ENCODE results near the gene GPR180.

The GPR180 gene

GRCh38 chr13:94579063-94579462 is 22.6 kb upstream of the GPR180 start:
- DNase-seq, result no peak
- no peak for ATAC-seq (replicated peaks)
- Mint-ChIP-seq H3K27me3 (no peaks in the 10 kb centered on the region), H3K9me3 (no peaks in the 10 kb centered on the region), H3K27ac (no peak overlapping the region), H3K36me3 (ENCODE audit: insufficient read depth) (peaks cover 85% of the 10 kb centered on the region), H3K4me1 (ENCODE audit: low read depth in 2 of 2) (peaks cover 0 to 1% of the 10 kb centered on the region in 2 donors), H3K4me3 (no peak overlapping the region)

- DNase-seq (no peak), ATAC-seq (replicated peaks) (no peak)
- peaks cover 78% of the 10 kb centered on the region for H3K36me3 Mint-ChIP-seq (ENCODE audit: insufficient read depth)
- H3K9me3 Mint-ChIP-seq, result no peaks in the 10 kb centered on the region
- no peak overlapping the region for H3K4me3 Mint-ChIP-seq
- no peaks in the 10 kb centered on the region for H3K27me3 Mint-ChIP-seq
- H3K4me1 Mint-ChIP-seq (ENCODE audit: low read depth in 2 of 2), result peaks cover 11 to 28% of the 10 kb centered on the region in 2 donors
- no peak overlapping the region for H3K27ac Mint-ChIP-seq
Measured at GRCh38 chr13:94583926-94584325, 17.7 kb upstream of the GPR180 start.

- no peak for ATAC-seq (replicated peaks)
- Mint-ChIP-seq H3K27me3 (no peaks in the 10 kb centered on the region), H3K36me3 (ENCODE audit: insufficient read depth) (peaks cover 81% of the 10 kb centered on the region), H3K27ac (no peak overlapping the region), H3K4me3 (no peak overlapping the region), H3K4me1 (ENCODE audit: low read depth in 2 of 2) (peaks cover 16 to 30% of the 10 kb centered on the region in 2 donors), H3K9me3 (no peaks in the 10 kb centered on the region)
- DNase-seq, result no peak
Measured at GRCh38 chr13:94585543-94586101, 16.0 kb upstream of the GPR180 start.

- no peak overlapping the region for H3K4me3 Mint-ChIP-seq
- H3K4me1 Mint-ChIP-seq (ENCODE audit: low read depth in 2 of 2), result peaks cover 18 to 31% of the 10 kb centered on the region in 2 donors
- ATAC-seq (replicated peaks) (no peak), DNase-seq (no peak)
- H3K9me3 Mint-ChIP-seq, result no peaks in the 10 kb centered on the region
- H3K27me3 Mint-ChIP-seq, result no peaks in the 10 kb centered on the region
- H3K27ac Mint-ChIP-seq, result no peak overlapping the region
- peaks cover 80% of the 10 kb centered on the region for H3K36me3 Mint-ChIP-seq (ENCODE audit: insufficient read depth)
Measured at GRCh38 chr13:94586371-94586770, 15.3 kb upstream of the GPR180 start.

GRCh38 chr13:94588541-94588940 is 13.1 kb upstream of the GPR180 start:
- Mint-ChIP-seq H3K27ac (no peak overlapping the region), H3K9me3 (no peaks in the 10 kb centered on the region), H3K4me1 (ENCODE audit: low read depth in 2 of 2) (peaks cover 18 to 35% of the 10 kb centered on the region in 2 donors), H3K27me3 (no peaks in the 10 kb centered on the region), H3K4me3 (no peak overlapping the region), H3K36me3 (ENCODE audit: insufficient read depth) (peaks cover 66% of the 10 kb centered on the region)
- DNase-seq, result no peak
- ATAC-seq (replicated peaks), result no peak

- Mint-ChIP-seq H3K4me1 (ENCODE audit: low read depth in 2 of 2) (peaks cover 33 to 41% of the 10 kb centered on the region in 2 donors), H3K4me3 (no peak overlapping the region), H3K36me3 (ENCODE audit: insufficient read depth) (peaks cover 50% of the 10 kb centered on the region), H3K27me3 (no peaks in the 10 kb centered on the region), H3K27ac (no peak overlapping the region), H3K9me3 (no peaks in the 10 kb centered on the region)
- DNase-seq (no peak), ATAC-seq (replicated peaks) (no peak)
Measured at GRCh38 chr13:94590744-94591143, 10.9 kb upstream of the GPR180 start.

GRCh38 chr13:94595001-94595949 is 6.4 kb upstream of the GPR180 start:
- Mint-ChIP-seq H3K9me3 (no peaks in the 10 kb centered on the region), H3K4me1 (ENCODE audit: low read depth in 2 of 2) (peaks cover 24 to 29% of the 10 kb centered on the region in 2 donors), H3K4me3 (peak overlapping the region; percentile 90 to 93), H3K36me3 (ENCODE audit: insufficient read depth) (peaks cover 24% of the 10 kb centered on the region), H3K27me3 (no peaks in the 10 kb centered on the region), H3K27ac (peak overlapping the region; percentile 91 to 93)
- DNase-seq (peak in 2 of 3 experiments; percentile 13 to 16), ATAC-seq (replicated peaks) (peak; percentile 55)

- Mint-ChIP-seq H3K27me3 (no peaks in the 10 kb centered on the region), H3K27ac (peak within 1 kb of the TSS; percentile 91 to 93), H3K36me3 (ENCODE audit: insufficient read depth) (peaks cover 21% of the 10 kb centered on the region), H3K4me3 (peak within 1 kb of the TSS; percentile 90 to 93), H3K9me3 (no peaks in the 10 kb centered on the region), H3K4me1 (ENCODE audit: low read depth in 2 of 2) (peaks cover 25 to 31% of the 10 kb centered on the region in 2 donors)
- peak; percentile 77 to 83 (median 79) for DNase-seq
- peak; percentile 96 for ATAC-seq (replicated peaks)
Measured at GRCh38 chr13:94595950-94596574, 5.6 kb upstream of the GPR180 start, which contains the start of gene TGDS. Gene TGDS, minus strand, starts transcription at chr13:94596152. Its CDS starts 16 bp downstream, at chr13:94596136.

GRCh38 chr13:94596575-94596971 is 5.1 kb upstream of the GPR180 start:
- H3K4me3 Mint-ChIP-seq, result peak overlapping the region; percentile 90 to 93
- peaks cover 22% of the 10 kb centered on the region for H3K36me3 Mint-ChIP-seq (ENCODE audit: insufficient read depth)
- H3K27ac Mint-ChIP-seq, result peak overlapping the region; percentile 91 to 93
- no peaks in the 10 kb centered on the region for H3K9me3 Mint-ChIP-seq
- H3K27me3 Mint-ChIP-seq, result no peaks in the 10 kb centered on the region
- ATAC-seq (replicated peaks) (no peak), DNase-seq (no peak)
- H3K4me1 Mint-ChIP-seq (ENCODE audit: low read depth in 2 of 2), result peaks cover 26 to 31% of the 10 kb centered on the region in 2 donors

GRCh38 chr13:94598281-94598680 is 3.4 kb upstream of the GPR180 start:
- Mint-ChIP-seq H3K27ac (no peak overlapping the region), H3K27me3 (no peaks in the 10 kb centered on the region), H3K36me3 (ENCODE audit: insufficient read depth) (peaks cover 18% of the 10 kb centered on the region), H3K4me1 (ENCODE audit: low read depth in 2 of 2) (peaks cover 30 to 33% of the 10 kb centered on the region in 2 donors), H3K4me3 (no peak overlapping the region), H3K9me3 (no peaks in the 10 kb centered on the region)
- ATAC-seq (replicated peaks) (no peak), DNase-seq (no peak)

GRCh38 chr13:94599877-94600276 is 1.8 kb upstream of the GPR180 start:
- H3K27ac Mint-ChIP-seq, result no peak overlapping the region
- peaks cover 23 to 28% of the 10 kb centered on the region in 2 donors for H3K4me1 Mint-ChIP-seq (ENCODE audit: low read depth in 2 of 2)
- H3K27me3 Mint-ChIP-seq, result no peaks in the 10 kb centered on the region
- DNase-seq (no peak), ATAC-seq (replicated peaks) (no peak)
- peaks cover 18% of the 10 kb centered on the region for H3K36me3 Mint-ChIP-seq (ENCODE audit: insufficient read depth)
- H3K4me3 Mint-ChIP-seq, result no peak overlapping the region
- H3K9me3 Mint-ChIP-seq, result no peaks in the 10 kb centered on the region

- H3K36me3 Mint-ChIP-seq (ENCODE audit: insufficient read depth), result peaks cover 17% of the 10 kb centered on the region
- H3K9me3 Mint-ChIP-seq, result no peaks in the 10 kb centered on the region
- H3K27ac Mint-ChIP-seq, result peak overlapping the region; percentile 74 to 77
- peaks cover 12 to 23% of the 10 kb centered on the region in 2 donors for H3K4me1 Mint-ChIP-seq (ENCODE audit: low read depth in 2 of 2)
- no peak for ATAC-seq (replicated peaks)
- peak overlapping the region; percentile 81 to 82 for H3K4me3 Mint-ChIP-seq
- H3K27me3 Mint-ChIP-seq, result no peaks in the 10 kb centered on the region
- DNase-seq, result no peak
Measured at GRCh38 chr13:94602467-94602866, 810 bp downstream of the GPR180 start.

- ATAC-seq (replicated peaks) (no peak), DNase-seq (no peak)
- no peaks in the 10 kb centered on the region for H3K9me3 Mint-ChIP-seq
- no peaks in the 10 kb centered on the region for H3K27me3 Mint-ChIP-seq
- H3K4me1 Mint-ChIP-seq (ENCODE audit: low read depth in 2 of 2), result peaks cover 7 to 19% of the 10 kb centered on the region in 2 donors
- H3K36me3 Mint-ChIP-seq (ENCODE audit: insufficient read depth), result peaks cover 20% of the 10 kb centered on the region
- H3K27ac Mint-ChIP-seq, result peak overlapping the region in 1 of 2 donors; percentile 0
- H3K4me3 Mint-ChIP-seq, result no peak overlapping the region
Measured at GRCh38 chr13:94607056-94607455, 5.4 kb downstream of the GPR180 start.
